NCI-H2171 treated with DMSO at 0.1 percent for 48 hours (cell line): ENCODE measurements around the gene PTGR1.
"Not testable (repeated sequence)": the region's sequence is repeated elsewhere in the genome, so short reads cannot be mapped to it uniquely, and the experiment has no call there.

Experiments used
- DNase-seq: peaks from one replicate; lab custom pipeline; 2025; lab: John Stamatoyannopoulos, UW

Gene PTGR1

GRCh38 chr9:111599092-111599954 is at the start of gene PTGR1:
Gene PTGR1 (minus strand): TSS chr9:111599647. CDS start chr9:111597422, 2,225 bp downstream.
- peak; percentile 7 for DNase-seq

- no peak for DNase-seq
These were observed 49.6 kb upstream of the PTGR1 start for GRCh38 chr9:111649016-111649415.

GRCh38 chr9:111648066-111648465 is 48.6 kb upstream of the PTGR1 start:
- no peak for DNase-seq

GRCh38 chr9:111646417-111646816 is 47.0 kb upstream of the PTGR1 start:
- no peak for DNase-seq

- no peak for DNase-seq
These were observed 46.4 kb upstream of the PTGR1 start for GRCh38 chr9:111645806-111646205.

- no peak for DNase-seq
These were observed 44.8 kb upstream of the PTGR1 start for GRCh38 chr9:111644195-111644772.

- no peak for DNase-seq
These were observed 38.0 kb upstream of the PTGR1 start for GRCh38 chr9:111637421-111637950.

GRCh38 chr9:111634860-111635259 is 35.4 kb upstream of the PTGR1 start:
- DNase-seq = no peak

GRCh38 chr9:111633389-111633736 is 33.9 kb upstream of the PTGR1 start:
- no peak for DNase-seq

- DNase-seq = no peak
These were observed 33.4 kb upstream of the PTGR1 start for GRCh38 chr9:111632695-111633388.

GRCh38 chr9:111632060-111632459 is 32.6 kb upstream of the PTGR1 start:
- no peak for DNase-seq

GRCh38 chr9:111631214-111631971 is 31.9 kb upstream of the PTGR1 start, which contains the start of gene DNAJC25:
Gene DNAJC25 (plus strand): TSS chr9:111631334. CDS start chr9:111631408, 74 bp downstream.
- DNase-seq = peak; percentile 98

GRCh38 chr9:111630964-111631213 is 31.4 kb upstream of the PTGR1 start:
- no peak for DNase-seq

- no peak for DNase-seq
These were observed 30.9 kb upstream of the PTGR1 start for GRCh38 chr9:111630182-111630963.

GRCh38 chr9:111628411-111628810 is 29.0 kb upstream of the PTGR1 start:
- no peak for DNase-seq

GRCh38 chr9:111627260-111627963 is 28.0 kb upstream of the PTGR1 start:
- DNase-seq = no peak

- DNase-seq = no peak
These were observed 23.2 kb upstream of the PTGR1 start for GRCh38 chr9:111622626-111623025.

GRCh38 chr9:111621895-111622480 is 22.5 kb upstream of the PTGR1 start:
- DNase-seq = no peak

GRCh38 chr9:111617349-111617748 is 17.9 kb upstream of the PTGR1 start:
- not testable (repeated sequence) for DNase-seq

- no peak for DNase-seq
These were observed 16.5 kb upstream of the PTGR1 start for GRCh38 chr9:111615928-111616327.
